GM21381 (cell line): ENCODE results near the gene TRIM15.

Experiments
- ATAC-seq: cut with Tn5 transposase; IDR thresholded peaks from one replicate; pipeline ENCODE4 v1.9.1; 2021; ENCODE audit warnings: mild to moderate bottlenecking, moderate library complexity; ENCODE audit not compliant: unreplicated experiment

The TRIM15 gene

GRCh38 chr6:30144811-30145210 lies 18.5 kb upstream of the TRIM15 start:
- no peak for ATAC-seq

GRCh38 chr6:30145818-30146217 lies 17.5 kb upstream of the TRIM15 start:
- no peak for ATAC-seq

- ATAC-seq = no peak
Observed at GRCh38 chr6:30147096-30147495, 16.2 kb upstream of the TRIM15 start.

GRCh38 chr6:30149234-30149633 lies 14.1 kb upstream of the TRIM15 start:
- ATAC-seq = no peak

GRCh38 chr6:30149858-30150550 lies 13.3 kb upstream of the TRIM15 start:
- ATAC-seq = no peak

- no peak for ATAC-seq
Observed at GRCh38 chr6:30150671-30151395, 12.5 kb upstream of the TRIM15 start.

- no peak for ATAC-seq
Observed at GRCh38 chr6:30151580-30151979, 11.8 kb upstream of the TRIM15 start.

GRCh38 chr6:30152016-30152673 lies 11.2 kb upstream of the TRIM15 start:
- ATAC-seq = no peak

GRCh38 chr6:30152910-30153610 lies 10.3 kb upstream of the TRIM15 start:
- ATAC-seq = no peak

GRCh38 chr6:30154061-30154460 lies 9.3 kb upstream of the TRIM15 start:
- ATAC-seq = no peak

GRCh38 chr6:30154709-30155519 lies 8.4 kb upstream of the TRIM15 start:
- no peak for ATAC-seq

- no peak for ATAC-seq
Observed at GRCh38 chr6:30155520-30156261, 7.7 kb upstream of the TRIM15 start.

- no peak for ATAC-seq
Observed at GRCh38 chr6:30156262-30156599, 7.1 kb upstream of the TRIM15 start.

GRCh38 chr6:30156774-30157173 lies 6.6 kb upstream of the TRIM15 start:
- ATAC-seq = no peak

GRCh38 chr6:30157581-30157980 lies 5.8 kb upstream of the TRIM15 start:
- no peak for ATAC-seq

- ATAC-seq = no peak
Observed at GRCh38 chr6:30157999-30158398, 5.3 kb upstream of the TRIM15 start.

GRCh38 chr6:30158475-30159040 lies 4.8 kb upstream of the TRIM15 start:
- no peak for ATAC-seq

- no peak for ATAC-seq
Observed at GRCh38 chr6:30160008-30160784, 3.1 kb upstream of the TRIM15 start.
